Activated CD8-positive, alpha-beta memory T cell treated with anti-CD3 and anti-CD28 coated beads, Interleukin-2, amount 10 ng/mL, durations not matched to agents 7 days and 5 days (primary cell): ENCODE results near the gene ADAMTS12. TPM values are rescaled to one million over a fixed set of nuclear protein-coding genes. Genes with fewer than 3 reads are reported as not detected.

Source experiments
- ATAC-seq: fragments of 150-1000 bp; cut with Tn5 transposase; one replicate; pipeline ENCODE4 v1.10.0; 2021; ENCODE audit warnings: moderate library complexity
- CTCF ChIA-PET: fragments of 350-600 bp; sonication (Branson Sonifier 250); formaldehyde crosslinking; loops from one replicate; lab custom pipeline; 2021; ENCODE audit warnings: antibody characterized with exemption; lab: Charles Lee
- DNase-seq: peaks from one replicate; pipeline ENCODE4 v3.0.0-alpha.2; 2020
- H3K27ac Mint-ChIP-seq: one replicate; pipeline ENCODE4 v1.8.0; 2021; ENCODE audit warnings: mild to moderate bottlenecking, mixed read lengths
- H3K27me3 Mint-ChIP-seq: one replicate; pipeline ENCODE4 v1.8.0; 2021; ENCODE audit warnings: mixed read lengths
- H3K36me3 Mint-ChIP-seq: one replicate; pipeline ENCODE4 v1.8.0; 2021; ENCODE audit warnings: mild to moderate bottlenecking, mixed read lengths
- H3K4me1 Mint-ChIP-seq: one replicate; pipeline ENCODE4 v1.8.0; 2021; ENCODE audit warnings: mixed read lengths
- H3K4me3 Mint-ChIP-seq: one replicate; pipeline ENCODE4 v1.8.0; 2021; ENCODE audit warnings: mild to moderate bottlenecking, moderate library complexity, mixed read lengths
- H3K9me3 Mint-ChIP-seq: one replicate; pipeline ENCODE4 v1.8.0; 2022; ENCODE audit warnings: low read depth, mixed read lengths
- total RNA-seq, 2 experiments: library from RNA; stranded (reverse); gene quantifications; one replicate each; pipeline ENCODE4 v1.2.3, GENCODE V29; 2021

The ADAMTS12 gene
- total RNA-seq, 2 experiments from 2014 or later, result not detected

DNA sequence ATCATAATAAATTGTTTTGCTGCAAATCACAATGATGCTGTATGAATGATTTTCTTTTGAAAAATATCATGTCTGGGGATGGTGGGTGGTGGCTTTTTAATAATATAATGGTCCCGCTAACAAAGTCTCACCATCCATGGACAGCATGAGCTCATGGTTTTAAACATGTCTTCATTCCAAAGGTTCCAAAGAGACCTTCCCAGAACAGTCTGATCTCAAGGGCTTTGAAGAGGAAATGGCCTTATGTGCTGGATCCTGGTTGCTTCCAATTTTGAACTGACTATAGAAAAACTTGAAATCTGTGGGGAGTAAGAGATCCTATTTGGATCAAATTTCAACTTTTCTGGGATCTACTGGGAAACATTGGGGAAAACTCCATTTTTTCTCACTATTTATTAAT lies 121.8 kb downstream of the ADAMTS12 start:
- Mint-ChIP-seq H3K27me3 (peaks cover 10% of the 10 kb centered on the region), H3K9me3 (no peaks in the 10 kb centered on the region), H3K4me3 (no peak overlapping the region), H3K27ac (no peak overlapping the region), H3K4me1 (no peaks in the 10 kb centered on the region), H3K36me3 (no peaks in the 10 kb centered on the region)
- CTCF ChIA-PET, result no interaction called here
- ATAC-seq, result no peak
- no peak for DNase-seq

DNA sequence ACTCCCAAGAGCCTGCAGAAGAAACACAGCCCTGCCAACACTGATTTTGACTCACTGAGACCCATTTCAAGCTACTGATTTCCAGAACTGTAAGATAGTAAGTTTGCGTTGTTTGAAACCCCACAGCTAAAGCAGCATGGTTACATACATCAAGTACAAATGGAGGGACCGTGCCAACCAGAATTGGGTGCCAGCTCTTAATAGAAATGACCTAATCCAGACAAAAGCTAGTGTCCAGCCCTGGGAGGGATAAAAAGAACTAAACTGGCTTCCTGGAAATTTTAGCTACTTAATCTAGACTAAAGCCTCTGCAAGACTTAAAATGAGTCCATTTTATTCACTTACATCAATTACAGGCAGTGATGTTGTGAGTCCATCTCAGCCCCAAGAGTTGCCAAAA lies 122.6 kb downstream of the ADAMTS12 start:
- Mint-ChIP-seq H3K4me3 (no peak overlapping the region), H3K36me3 (no peaks in the 10 kb centered on the region), H3K27ac (no peak overlapping the region), H3K9me3 (no peaks in the 10 kb centered on the region), H3K27me3 (peaks cover 10% of the 10 kb centered on the region), H3K4me1 (no peaks in the 10 kb centered on the region)
- CTCF ChIA-PET, result no interaction called here
- ATAC-seq, result no peak
- DNase-seq, result no peak

DNA sequence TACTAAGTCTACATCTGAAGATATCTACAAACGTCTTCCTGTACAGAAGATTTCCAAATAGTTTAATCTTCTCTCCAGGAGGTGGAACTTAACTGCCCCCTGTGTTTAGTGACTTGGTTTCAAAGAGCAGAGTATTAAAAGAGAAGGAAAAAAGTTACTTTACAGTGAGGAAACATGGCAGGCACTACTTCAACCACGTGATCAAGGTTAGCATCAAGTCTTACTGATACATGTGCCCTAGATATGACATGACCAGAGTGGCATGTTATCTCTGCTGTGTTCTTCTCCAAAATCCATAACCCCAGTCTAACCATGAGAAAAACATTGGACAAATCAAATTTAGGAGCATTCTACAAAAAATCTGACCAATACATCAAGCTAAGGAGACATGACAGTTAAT lies 125.8 kb downstream of the ADAMTS12 start:
- Mint-ChIP-seq H3K27me3 (peaks cover 10% of the 10 kb centered on the region), H3K4me3 (no peak overlapping the region), H3K4me1 (no peaks in the 10 kb centered on the region), H3K9me3 (no peaks in the 10 kb centered on the region), H3K36me3 (no peaks in the 10 kb centered on the region), H3K27ac (no peak overlapping the region)
- ATAC-seq (no peak), DNase-seq (no peak)
- CTCF ChIA-PET, result no interaction called here

DNA sequence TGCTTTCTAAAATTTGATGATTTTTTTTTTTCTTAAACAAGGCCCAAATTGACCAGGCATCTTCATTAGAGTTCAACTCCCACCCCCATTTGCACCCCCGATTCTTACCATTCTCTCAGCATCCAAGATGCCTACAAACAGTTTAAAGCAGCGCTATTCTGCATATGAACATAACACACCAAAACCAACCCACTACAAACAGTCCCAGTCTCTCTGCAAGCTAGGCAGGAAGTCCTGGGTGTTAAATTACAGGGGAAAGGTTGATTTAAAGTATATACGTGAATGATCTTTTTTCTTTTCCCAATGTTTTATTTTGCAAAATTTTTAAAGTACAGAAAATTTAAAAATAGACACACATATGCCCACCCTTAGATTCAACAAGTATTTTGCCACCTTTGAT lies 127.0 kb downstream of the ADAMTS12 start:
- CTCF ChIA-PET, result no interaction called here
- Mint-ChIP-seq H3K4me1 (no peaks in the 10 kb centered on the region), H3K9me3 (no peaks in the 10 kb centered on the region), H3K36me3 (no peaks in the 10 kb centered on the region), H3K27me3 (peaks cover 5% of the 10 kb centered on the region), H3K27ac (no peak overlapping the region), H3K4me3 (no peak overlapping the region)
- ATAC-seq (no peak), DNase-seq (no peak)

DNA sequence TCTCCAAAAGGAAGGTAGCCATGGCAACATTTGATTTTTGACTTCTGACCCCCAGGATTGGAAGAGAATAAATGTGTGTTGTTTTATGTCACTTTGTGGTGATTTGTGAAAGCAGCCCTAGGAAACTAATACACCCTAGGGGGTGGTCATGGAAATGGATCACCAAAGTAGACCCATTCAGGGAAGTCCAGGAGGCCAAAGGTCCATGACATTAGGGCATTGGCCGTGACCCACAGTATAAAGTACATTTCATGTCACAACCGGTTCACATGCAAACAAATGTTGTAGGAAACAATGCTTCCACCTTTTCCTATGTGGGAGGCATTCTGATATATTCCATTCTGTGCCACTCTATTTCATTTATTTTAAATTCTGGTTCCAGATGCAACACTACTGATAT lies 128.4 kb downstream of the ADAMTS12 start:
- no peak for DNase-seq
- no peak for ATAC-seq

DNA sequence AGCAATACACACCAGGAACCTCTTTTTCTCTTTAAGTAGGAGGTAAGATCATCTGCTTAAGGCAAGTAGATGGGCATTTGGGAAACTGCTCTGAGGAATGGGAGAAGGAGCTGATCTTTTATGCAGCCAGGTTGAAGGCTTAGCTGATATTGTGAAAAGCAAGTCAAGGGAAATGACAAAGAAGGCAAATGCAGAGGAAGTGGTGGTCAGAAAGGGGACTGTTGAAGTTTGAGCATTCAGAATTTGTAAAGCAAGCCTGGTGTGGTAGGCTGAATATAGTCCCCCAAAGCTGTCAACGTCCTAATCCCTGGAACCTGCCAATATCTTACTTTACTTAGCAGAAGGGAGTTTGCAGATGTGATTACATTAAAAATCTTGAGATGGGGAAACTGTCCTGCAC lies 128.9 kb downstream of the ADAMTS12 start:
- H3K27me3 Mint-ChIP-seq, result peaks cover 5% of the 10 kb centered on the region
- H3K36me3 Mint-ChIP-seq, result no peaks in the 10 kb centered on the region
- H3K9me3 Mint-ChIP-seq, result no peaks in the 10 kb centered on the region
- CTCF ChIA-PET, result no interaction called here
- H3K4me3 Mint-ChIP-seq, result no peak overlapping the region
- no peak overlapping the region for H3K27ac Mint-ChIP-seq
- DNase-seq, result no peak
- no peaks in the 10 kb centered on the region for H3K4me1 Mint-ChIP-seq
- no peak for ATAC-seq

More for the DNA sequence above, 128.4 kb downstream of the ADAMTS12 start:
- Mint-ChIP-seq H3K4me1 (no peaks in the 10 kb centered on the region), H3K36me3 (no peaks in the 10 kb centered on the region), H3K27ac (no peak overlapping the region), H3K9me3 (no peaks in the 10 kb centered on the region), H3K4me3 (no peak overlapping the region), H3K27me3 (peaks cover 5% of the 10 kb centered on the region)
- CTCF ChIA-PET, result no interaction called here

DNA sequence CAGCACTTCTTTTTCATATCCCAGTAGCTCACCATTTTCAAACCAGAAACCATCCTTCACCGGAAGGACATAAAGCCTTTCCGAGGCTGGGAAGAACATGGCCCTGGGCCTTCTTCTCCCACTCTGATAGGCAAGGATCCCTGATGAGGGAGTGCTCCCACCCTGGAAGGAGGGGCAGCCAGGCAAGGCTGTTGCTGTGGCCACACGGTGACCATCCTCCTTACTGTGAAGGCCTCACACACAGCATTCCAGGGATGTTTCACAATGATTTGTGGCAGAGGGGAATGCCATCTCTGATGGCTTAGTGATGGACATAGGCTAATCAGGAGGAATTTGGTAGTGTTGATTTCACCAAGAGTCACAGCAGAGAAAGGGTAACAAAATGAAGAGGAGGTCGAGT lies 130.7 kb downstream of the ADAMTS12 start:
- Mint-ChIP-seq H3K27me3 (peaks cover under 1% of the 10 kb centered on the region), H3K4me3 (no peak overlapping the region), H3K27ac (no peak overlapping the region), H3K36me3 (no peaks in the 10 kb centered on the region), H3K9me3 (no peaks in the 10 kb centered on the region), H3K4me1 (no peaks in the 10 kb centered on the region)
- CTCF ChIA-PET, result no interaction called here
- ATAC-seq (no peak), DNase-seq (no peak)

DNA sequence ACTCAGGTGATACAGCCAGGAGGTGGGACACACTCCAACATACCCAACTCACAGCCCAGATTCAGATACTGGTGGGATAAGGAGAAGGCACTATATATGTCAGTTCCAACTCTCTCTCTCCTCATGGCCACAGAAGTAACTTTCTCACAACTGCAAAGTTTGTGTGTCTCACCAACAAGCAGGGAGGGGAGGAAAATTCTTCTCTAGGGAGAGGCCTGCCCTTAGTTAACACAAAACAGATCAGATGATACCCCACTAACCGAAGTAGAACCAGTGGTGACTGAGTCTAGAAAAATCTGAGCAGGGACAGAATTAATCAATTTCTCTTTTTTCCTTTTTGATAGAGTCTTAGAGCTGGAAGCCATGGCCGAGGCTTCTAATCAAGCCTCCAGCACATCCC lies 133.1 kb downstream of the ADAMTS12 start:
- no peaks in the 10 kb centered on the region for H3K36me3 Mint-ChIP-seq
- H3K27me3 Mint-ChIP-seq, result no peaks in the 10 kb centered on the region
- H3K27ac Mint-ChIP-seq, result no peak overlapping the region
- CTCF ChIA-PET, result no interaction called here
- no peaks in the 10 kb centered on the region for H3K9me3 Mint-ChIP-seq
- H3K4me1 Mint-ChIP-seq, result no peaks in the 10 kb centered on the region
- ATAC-seq (no peak), DNase-seq (no peak)
- no peak overlapping the region for H3K4me3 Mint-ChIP-seq

DNA sequence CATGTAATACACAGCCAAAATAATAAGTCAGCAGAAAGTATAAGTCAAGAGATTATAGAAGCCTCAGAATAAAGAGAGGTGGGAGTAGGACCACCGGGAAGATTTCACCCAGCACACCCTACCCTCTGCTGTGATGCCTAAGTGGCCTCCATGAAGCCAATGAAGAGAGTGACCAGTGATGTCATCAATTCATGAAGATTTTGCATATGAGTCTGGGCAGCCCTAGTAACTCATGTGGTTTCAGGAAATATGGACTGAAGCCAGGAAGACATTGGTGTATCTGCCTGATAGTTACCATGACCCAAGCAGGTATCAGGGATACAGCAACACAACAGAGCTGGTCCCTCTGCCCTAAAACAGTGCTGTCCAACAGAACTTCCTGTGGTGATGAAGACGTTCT lies 135.3 kb downstream of the ADAMTS12 start:
- no peaks in the 10 kb centered on the region for H3K9me3 Mint-ChIP-seq
- no peak for ATAC-seq
- H3K27ac Mint-ChIP-seq, result no peak overlapping the region
- no peak for DNase-seq
- H3K4me1 Mint-ChIP-seq, result no peaks in the 10 kb centered on the region
- H3K36me3 Mint-ChIP-seq, result no peaks in the 10 kb centered on the region
- CTCF ChIA-PET, result no interaction called here
- no peaks in the 10 kb centered on the region for H3K27me3 Mint-ChIP-seq
- no peak overlapping the region for H3K4me3 Mint-ChIP-seq

DNA sequence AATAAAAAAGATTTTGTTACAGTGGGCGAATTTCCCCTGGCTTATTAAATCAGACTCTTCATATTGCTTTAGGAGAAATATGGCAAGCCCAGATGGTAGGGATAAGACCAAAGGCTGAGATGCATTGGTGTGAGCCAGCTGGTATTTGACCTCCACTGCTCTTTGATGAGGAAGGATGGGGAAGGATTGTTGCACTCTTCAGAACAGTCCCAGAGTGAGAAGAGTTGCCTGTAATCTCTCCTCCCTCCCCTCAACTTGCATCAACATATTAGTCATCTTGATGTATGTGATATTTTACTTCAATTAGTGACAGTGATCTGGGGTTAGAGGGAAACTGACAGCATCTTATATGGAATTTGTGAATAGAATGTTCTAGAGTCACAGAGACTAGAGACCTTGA lies 136.6 kb downstream of the ADAMTS12 start:
- H3K27ac Mint-ChIP-seq, result no peak overlapping the region
- H3K9me3 Mint-ChIP-seq, result no peaks in the 10 kb centered on the region
- no peaks in the 10 kb centered on the region for H3K4me1 Mint-ChIP-seq
- DNase-seq (no peak), ATAC-seq (no peak)
- no peaks in the 10 kb centered on the region for H3K27me3 Mint-ChIP-seq
- CTCF ChIA-PET, result no interaction called here
- no peaks in the 10 kb centered on the region for H3K36me3 Mint-ChIP-seq
- H3K4me3 Mint-ChIP-seq, result no peak overlapping the region

DNA sequence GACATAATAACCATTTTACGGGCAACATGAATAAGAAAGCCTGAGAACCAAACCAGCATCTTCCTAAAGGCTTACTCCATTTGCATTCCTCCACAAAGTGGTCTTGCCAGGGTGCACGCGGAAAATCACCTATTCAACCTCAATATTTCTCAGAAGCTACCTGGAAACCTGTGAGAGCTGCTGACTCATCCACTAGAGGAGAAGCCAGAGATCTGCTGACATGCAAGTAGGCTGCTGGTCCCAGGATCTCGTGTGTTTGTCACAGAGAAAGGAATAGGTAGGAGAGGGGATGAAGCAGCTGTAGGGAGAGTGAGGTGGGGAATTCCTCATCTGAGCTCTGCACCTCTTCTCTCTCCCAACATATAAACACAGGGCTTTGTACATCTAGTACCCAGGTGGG lies 138.1 kb downstream of the ADAMTS12 start:
- Mint-ChIP-seq H3K27ac (no peak overlapping the region), H3K9me3 (no peaks in the 10 kb centered on the region), H3K27me3 (no peaks in the 10 kb centered on the region), H3K36me3 (no peaks in the 10 kb centered on the region), H3K4me1 (no peaks in the 10 kb centered on the region), H3K4me3 (no peak overlapping the region)
- DNase-seq, result no peak
- CTCF ChIA-PET, result no interaction called here
- no peak for ATAC-seq

DNA sequence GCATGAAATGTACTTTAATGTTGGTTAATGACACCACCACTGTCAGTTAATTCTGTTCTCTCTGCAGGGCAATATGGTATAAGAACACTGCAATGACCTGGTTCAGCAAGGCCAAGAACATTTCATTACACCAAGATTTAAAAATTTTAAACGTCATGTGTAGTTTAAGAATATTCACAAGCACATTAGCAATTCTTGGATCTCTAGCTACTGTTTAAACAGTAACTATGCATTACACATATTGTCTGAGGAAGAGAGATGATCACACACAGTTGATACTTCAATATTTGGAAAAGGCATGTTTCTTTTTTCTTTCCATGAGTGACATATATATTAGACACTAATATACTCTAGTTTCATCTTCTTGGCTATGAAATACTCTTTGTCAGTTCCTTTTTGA lies 143.0 kb downstream of the ADAMTS12 start:
- ATAC-seq (no peak), DNase-seq (no peak)
- H3K36me3 Mint-ChIP-seq, result no peaks in the 10 kb centered on the region
- H3K27me3 Mint-ChIP-seq, result no peaks in the 10 kb centered on the region
- no peaks in the 10 kb centered on the region for H3K9me3 Mint-ChIP-seq
- H3K4me3 Mint-ChIP-seq, result no peak overlapping the region
- H3K4me1 Mint-ChIP-seq, result no peaks in the 10 kb centered on the region
- CTCF ChIA-PET, result no interaction called here
- H3K27ac Mint-ChIP-seq, result no peak overlapping the region

DNA sequence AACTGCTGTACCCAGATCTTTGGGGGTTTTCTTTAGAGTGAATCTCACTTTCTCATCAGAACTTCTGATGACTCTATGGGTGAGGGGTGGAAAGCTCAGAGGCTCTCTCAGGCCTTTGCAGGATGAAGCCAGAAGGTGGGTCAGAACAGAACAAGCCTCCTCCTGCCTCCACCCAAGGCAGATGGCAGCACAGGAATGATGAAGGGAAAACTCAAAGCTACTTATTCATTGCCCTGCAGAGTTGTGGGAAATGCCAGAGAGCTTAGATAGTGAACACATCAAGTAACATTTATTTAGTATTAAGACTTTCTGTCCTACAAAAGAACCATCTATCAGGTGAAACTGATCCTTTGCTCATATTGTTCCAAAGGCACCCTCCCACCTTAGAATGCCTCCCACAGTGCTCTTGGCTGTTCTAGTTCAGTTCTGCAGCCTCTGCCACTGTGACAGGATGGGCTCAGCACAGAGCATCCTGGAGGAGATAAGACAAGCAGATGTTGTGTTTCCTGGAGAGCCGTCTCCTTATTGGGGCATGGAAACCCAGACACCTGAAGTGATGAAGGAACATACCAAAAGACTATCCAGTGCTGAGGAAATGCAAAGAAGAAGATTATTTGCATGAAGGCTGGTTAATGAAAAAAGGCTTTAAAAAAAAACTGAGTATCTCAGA lies 146.6 kb downstream of the ADAMTS12 start:
- DNase-seq (no peak), ATAC-seq (no peak)
- no peaks in the 10 kb centered on the region for H3K4me1 Mint-ChIP-seq
- no peaks in the 10 kb centered on the region for H3K9me3 Mint-ChIP-seq
- H3K4me3 Mint-ChIP-seq, result no peak overlapping the region
- H3K27ac Mint-ChIP-seq, result no peak overlapping the region
- CTCF ChIA-PET, result no interaction called here
- no peaks in the 10 kb centered on the region for H3K27me3 Mint-ChIP-seq
- no peaks in the 10 kb centered on the region for H3K36me3 Mint-ChIP-seq

DNA sequence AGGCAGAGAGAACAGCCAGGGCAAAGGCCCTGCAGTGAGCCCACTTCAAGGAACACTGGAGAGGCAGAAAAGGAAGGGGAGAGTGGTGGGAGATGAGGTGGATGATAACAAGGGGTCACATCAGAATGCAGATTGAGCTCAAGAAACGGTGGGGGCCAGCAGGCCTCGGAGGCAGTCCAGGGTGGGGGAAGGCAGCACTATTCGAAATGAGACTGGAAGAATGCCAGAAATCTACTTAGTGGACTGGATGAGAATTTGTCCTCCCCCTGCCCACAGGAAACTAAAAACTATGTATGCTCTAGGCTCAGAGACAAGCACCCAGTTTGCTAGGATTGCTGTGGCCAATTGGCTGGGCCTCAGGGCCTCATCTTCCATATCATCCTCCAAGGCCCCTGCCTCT lies 148.7 kb downstream of the ADAMTS12 start:
- Mint-ChIP-seq H3K36me3 (no peaks in the 10 kb centered on the region), H3K4me3 (no peak overlapping the region), H3K27ac (no peak overlapping the region), H3K4me1 (no peaks in the 10 kb centered on the region), H3K9me3 (no peaks in the 10 kb centered on the region), H3K27me3 (no peaks in the 10 kb centered on the region)
- CTCF ChIA-PET, result no interaction called here
- ATAC-seq (no peak), DNase-seq (no peak)

DNA sequence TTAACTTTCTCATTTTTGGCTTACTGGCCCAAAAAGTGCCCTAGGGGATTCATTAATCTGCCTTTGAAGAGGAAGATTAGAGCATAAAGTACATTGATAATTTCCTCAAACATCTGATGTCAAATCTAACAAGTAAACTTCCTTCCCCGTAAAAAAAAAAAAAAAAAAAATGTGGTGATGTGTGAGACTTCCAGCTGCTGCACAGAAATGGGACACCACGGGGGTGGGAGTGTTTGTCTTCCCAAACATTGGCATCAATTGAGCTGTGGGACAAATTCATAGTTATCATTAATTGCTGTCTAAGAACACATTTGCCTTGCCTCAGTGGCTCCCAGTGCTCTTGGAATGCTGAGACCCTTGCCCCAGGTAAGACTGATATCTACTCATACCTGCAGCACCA lies 149.6 kb downstream of the ADAMTS12 start:
- CTCF ChIA-PET, result no interaction called here
- ATAC-seq (no peak), DNase-seq (no peak)
- no peak overlapping the region for H3K4me3 Mint-ChIP-seq
- H3K27me3 Mint-ChIP-seq, result no peaks in the 10 kb centered on the region
- H3K9me3 Mint-ChIP-seq, result no peaks in the 10 kb centered on the region
- no peaks in the 10 kb centered on the region for H3K36me3 Mint-ChIP-seq
- H3K4me1 Mint-ChIP-seq, result no peaks in the 10 kb centered on the region
- no peak overlapping the region for H3K27ac Mint-ChIP-seq
